K562 (cell line): Measurements from ENCODE around the gene SH3BGRL2. TPM values are rescaled to one million over a fixed set of nuclear protein-coding genes. Genes with fewer than 3 reads are reported as not detected.

Experiments
- ATAC-seq: fragments of 200-7000 bp; cut with Tn5 transposase; 3 replicates; pipeline ENCODE4 v1.9.1; 2020; ENCODE audit warnings: moderate library complexity
- BruUV-seq: library from RNA; stranded (reverse); fragments of 400-500 nt; replicated peaks from 2 replicates; lab custom pipeline; 2021; lab: Mats Ljungman, UMichigan
- CTCF ChIA-PET: fragments of 300-600 bp; formaldehyde crosslinking; extraction: SDS; loops from one replicate; lab custom pipeline; 2021; ENCODE audit warnings: low intra/inter-chr PET ratio; lab: Yijun Ruan, JAX
- POLR2A ChIA-PET: fragments of 300-600, 350-650 bp; sonication (Branson Sonifier 250); formaldehyde crosslinking; extraction: SDS; loops from one replicate; lab custom pipeline; 2021; ENCODE audit warnings: antibody characterized with exemption, inconsistent platforms; lab: Yijun Ruan, JAX
- DNase-seq, 4 experiments: peaks; one replicate each; pipeline versions ENCODE4 v3.0.0 to v3.0.0-alpha.2; 2011 to 2018; ENCODE audit warnings: low spot score in 3 of 4, mixed read lengths in 3 of 4; ENCODE audit errors: extremely low read depth in 1 of 4
- FAIRE-seq: peaks from 2 replicates; lab custom pipeline; 2011; peaks lifted over from hg19 to GRCh38; lab: Jason Lieb, UNC
- H2AFZ ChIP-seq: 2 replicates; pipeline ENCODE4 v1.6.0; 2011; ENCODE audit warnings: low read depth, low read length, control low read depth, inconsistent platforms
- H3K27ac ChIP-seq: fragments of 200-600 bp; 3 replicates; pipeline ENCODE4 v1.8.0; 2011; ENCODE audit warnings: low read depth, mild to moderate bottlenecking, control low read depth, inconsistent platforms, low read length, moderate library complexity, mixed read lengths; ENCODE audit errors: extremely low read depth
- H3K27me3 ChIP-seq, 2 experiments: fragments of 300-600 bp in 1 of 2; 2 replicates in 1 of 2; 3 replicates in 1 of 2; pipeline versions ENCODE4 v1.6.0 to v1.8.0; 2011; ENCODE audit warnings: inconsistent platforms in 2 of 2, low read length in 2 of 2, mild to moderate bottlenecking in 1 of 2, mixed read lengths in 1 of 2, moderate library complexity in 1 of 2; ENCODE audit not compliant: control insufficient read depth in 2 of 2, insufficient read depth in 2 of 2
- H3K36me3 ChIP-seq: fragments of 300-600 bp; 3 replicates; pipeline ENCODE4 v1.8.0; 2011; ENCODE audit warnings: mild to moderate bottlenecking, low read length, inconsistent platforms; ENCODE audit not compliant: control insufficient read depth, insufficient read depth
- H3K4me1 ChIP-seq, 2 experiments: fragments of 200-600 bp in 1 of 2; replicated peaks in 1 of 2; 2 replicates in 1 of 2; 3 replicates in 1 of 2; pipeline versions ENCODE4 v1.5.1 to v1.8.0; 2011; ENCODE audit warnings: inconsistent platforms in 2 of 2, low read length in 2 of 2, mild to moderate bottlenecking in 1 of 2, mixed read lengths in 1 of 2, moderate library complexity in 1 of 2; ENCODE audit not compliant: control insufficient read depth in 2 of 2, insufficient read depth in 2 of 2
- H3K4me2 ChIP-seq: 2 replicates; pipeline ENCODE4 v1.6.1; 2011; ENCODE audit warnings: low read length, control low read depth, inconsistent platforms, mixed read lengths; ENCODE audit not compliant: insufficient read depth
- H3K4me3 ChIP-seq: fragments of 200-600 bp; sonication (generic), shearing (Covaris generic); 2 replicates; pipeline ENCODE4 v1.5.1; 2016; ENCODE audit warnings: control low read depth, inconsistent platforms
- H3K79me2 ChIP-seq: fragments of 200-600 bp; 3 replicates; pipeline ENCODE4 v1.8.0; 2011; ENCODE audit warnings: low read length, inconsistent platforms; ENCODE audit not compliant: control insufficient read depth, insufficient read depth
- H3K9ac ChIP-seq, 2 experiments: 2 replicates each; pipeline versions ENCODE4 v1.6.0 to v1.6.1; 2011; ENCODE audit warnings: low read depth in 2 of 2, low read length in 2 of 2, control low read depth in 1 of 2, inconsistent platforms in 1 of 2, mild to moderate bottlenecking in 1 of 2, mixed read lengths in 1 of 2; ENCODE audit not compliant: insufficient read depth in 1 of 2
- H3K9me1 ChIP-seq: one replicate; pipeline ENCODE4 v1.6.0; 2011; ENCODE audit warnings: inconsistent platforms, mild to moderate bottlenecking, low read length, moderate library complexity; ENCODE audit not compliant: control insufficient read depth, insufficient read depth
- H3K9me3 ChIP-seq: replicated peaks from 2 replicates; pipeline ENCODE4 v1.5.1; 2011; ENCODE audit warnings: low read depth, low read length, inconsistent platforms; ENCODE audit not compliant: control insufficient read depth, insufficient read depth
- H4K20me1 ChIP-seq: replicated peaks from 2 replicates; pipeline ENCODE4 v1.6.1; 2011; ENCODE audit warnings: low read length, inconsistent platforms, mixed read lengths; ENCODE audit not compliant: control insufficient read depth, insufficient read depth
- ARID2 ChIP-seq: fragments of 450-650 bp; IDR thresholded peaks from 2 replicates; pipeline ENCODE4 v1.6.1; 2017; ENCODE audit warnings: antibody characterized with exemption, mild to moderate bottlenecking
- FOXJ2 ChIP-seq: fragments of 200-800 bp; sonication (Bioruptor generic); IDR thresholded peaks from 2 replicates; pipeline ENCODE4 v1.6.1; 2016; ENCODE audit warnings: missing genetic modification characterization, missing compliant biosample characterization
- FOXK2 ChIP-seq, 2 experiments: fragments of 450-650 bp; IDR thresholded peaks in 1 of 2; conservative IDR thresholded peaks in 1 of 2; 2 replicates each; pipeline ENCODE4 v1.6.1; 2016; ENCODE audit warnings: low read depth in 2 of 2, mild to moderate bottlenecking in 1 of 2
- MAFF ChIP-seq: IDR thresholded peaks from 2 replicates; pipeline ENCODE4 v1.6.1; 2012; ENCODE audit warnings: low read length, improper control_type of control experiment
- RAD51 ChIP-seq: fragments of 450-650 bp; IDR thresholded peaks from 2 replicates; pipeline ENCODE4 v1.7.1; 2016; ENCODE audit warnings: low read depth, mild to moderate bottlenecking, borderline replicate concordance
- RBM15 ChIP-seq: fragments of 200-400 bp; formaldehyde crosslinking; IDR thresholded peaks from 2 replicates; pipeline ENCODE4 v1.6.1; 2018; ENCODE audit warnings: mild to moderate bottlenecking, low read length, moderate library complexity; ENCODE audit not compliant: insufficient read depth
- RFX1 ChIP-seq: fragments of 450-650 bp; IDR thresholded peaks from 2 replicates; pipeline ENCODE4 v1.6.1; 2016; ENCODE audit warnings: mild to moderate bottlenecking, moderate library complexity
- SIN3B ChIP-seq: fragments of 450-650 bp; IDR thresholded peaks from 2 replicates; pipeline ENCODE4 v1.6.1; 2017; ENCODE audit warnings: low read depth, mild to moderate bottlenecking, moderate library complexity
- ZNF224 ChIP-seq: sonication (generic); formaldehyde crosslinking; IDR thresholded peaks from 2 replicates; pipeline ENCODE4 v1.8.0; 2022; ENCODE audit warnings: mild to moderate bottlenecking, missing genetic modification reagents
- ZNF696 ChIP-seq: fragments of 250-450 bp; sonication (Bioruptor Pico); conservative IDR thresholded peaks from 2 replicates; pipeline ENCODE4 v1.4.0; 2020; ENCODE audit warnings: mild to moderate bottlenecking, moderate library complexity
- WGBS: fragments of 100-300 bp; shearing (Covaris generic); methylation state at CpG from one replicate; pipeline ENCODE4 v1.1.6; 2016; ENCODE audit warnings: low coverage, mixed read lengths; ENCODE audit not compliant: insufficient coverage; ENCODE audit errors: missing lambda C conversion rate; 5-methylcytosine and 5-hydroxymethylcytosine counted together
- in situ Hi-C: fragments of 300-500 bp; cut with MboI; formaldehyde crosslinking; loops from 4 replicates; pipeline ENCODE4 v1.15.0; 2018; ENCODE audit warnings: inconsistent platforms, mixed read lengths
- intact Hi-C: fragments of 100-400 bp; cut with micrococcal nuclease; formaldehyde crosslinking; loops from 2 replicates; pipeline ENCODE4 v1.14.2; 2022
- polyA plus RNA-seq, 8 experiments: library from polyadenylated mRNA; depleted of rRNA in 4 of 8; stranded (reverse) in 5 of 8; unstranded in 3 of 8; fragments of >200 nt; fragmentation: Nextera tagmentation in 2 of 8; fragmentation: Illumina TruSeq in 1 of 8; extraction: Ambion mirVana in 2 of 8; extraction: Trizol in 1 of 8; gene quantifications; 2 replicates each; pipeline versions ENCODE4 v1.2.1 to v1.2.3, GENCODE V29; 2011 to 2014; ENCODE audit warnings: inconsistent platforms in 1 of 8, missing spikeins in 1 of 8
- total RNA-seq, 7 experiments: library from RNA; depleted of rRNA in 6 of 7; stranded (reverse); fragments of >200 nt in 6 of 7; fragmentation: Illumina TruSeq in 2 of 7; extraction: Trizol in 2 of 7; gene quantifications; 2 replicates each; pipeline versions ENCODE4 v1.2.1 to v1.2.3, GENCODE V29; 2011 to 2021; ENCODE audit warnings: low replicate concordance in 1 of 7
- TF ChIP-seq, protein P1 (sequence below), 2 experiments: fragments of 450-650 bp; conservative IDR thresholded peaks; 2 replicates each; pipeline ENCODE4 v1.6.1; 2017; ENCODE audit warnings: mild to moderate bottlenecking in 2 of 2, moderate library complexity in 2 of 2
- TF ChIP-seq, protein P2 (sequence below), 2 experiments: fragments of 450-650 bp; IDR thresholded peaks; 2 replicates each; pipeline ENCODE4 v1.6.1; 2016
- TF ChIP-seq, protein P3 (sequence below): fragments of 250-450 bp; sonication (Bioruptor Pico); IDR thresholded peaks from 2 replicates; pipeline ENCODE4 v1.8.0; 2021; ENCODE audit warnings: moderate library complexity, mild to moderate bottlenecking, inconsistent platforms

Gene SH3BGRL2
- total and polyA plus RNA-seq, 9 of the 15 experiments (the other 6 are each of a cell fraction or from before 2014, with no cell fraction given), result 4.4 to 12.1 (median 7.3) TPM

DNA sequence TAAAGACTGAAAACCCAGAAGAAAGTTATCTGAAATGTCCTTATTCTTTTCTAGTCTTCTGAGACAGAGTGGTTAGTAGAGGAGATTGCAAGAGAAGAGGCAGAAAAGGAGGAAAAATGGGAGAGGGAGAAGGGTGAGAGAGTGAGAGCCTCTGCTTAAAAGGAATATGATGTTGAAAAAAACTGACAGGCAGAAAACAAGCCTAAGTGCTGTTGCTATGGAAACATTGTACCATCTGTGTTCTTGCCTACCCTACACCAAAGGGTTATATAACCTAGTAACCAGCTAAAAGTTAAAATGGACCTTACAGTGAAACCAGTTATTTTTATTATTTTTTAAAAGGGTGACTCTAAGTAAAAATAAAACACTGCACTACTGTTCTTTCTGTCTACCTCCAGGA lies 28.3 kb upstream of the SH3BGRL2 start:
- no TSS peak for BruUV-seq
- H3K4me1 ChIP-seq, result peaks cover 5 to 40% of the 10 kb centered on the region in 2 experiments
- H3K9me1 ChIP-seq, result no peaks in the 10 kb centered on the region
- intact Hi-C loops, result loop anchor here (5.0 kb wide), 1 partner anchor 66 kb away; the partner anchor contains the start of gene LCA5
- no peak overlapping the region for H3K27ac ChIP-seq
- CTCF ChIA-PET, result no interaction called here
- H3K4me2 ChIP-seq, result no peak overlapping the region
- H3K79me2 ChIP-seq, result no peaks in the 10 kb centered on the region
- H4K20me1 ChIP-seq, result no peaks in the 10 kb centered on the region
- ATAC-seq, result no peak
- no peak overlapping the region for H3K9ac ChIP-seq
- POLR2A ChIA-PET, result interaction anchor here (0.7 kb wide), 1 partner anchor 391 kb away, joined by 3 read pairs; no protein-coding TSS in a partner anchor
- TF ChIP-seq FOXJ2 (tag) (0 out of 2 replicates have a peak, but pooled peaks have one; percentile 21), RFX1 (peak; percentile 82), RAD51 (no peak)
- no peaks in the 10 kb centered on the region for H3K36me3 ChIP-seq
- DNase-seq, result no peak
- no peaks in the 10 kb centered on the region for H3K27me3 ChIP-seq
- H3K4me3 ChIP-seq, result no peak overlapping the region
- no peak for FAIRE-seq
- in situ Hi-C loops, result no loop called here
- no peaks in the 10 kb centered on the region for H3K9me3 ChIP-seq
- no peak overlapping the region for H2AFZ ChIP-seq

DNA sequence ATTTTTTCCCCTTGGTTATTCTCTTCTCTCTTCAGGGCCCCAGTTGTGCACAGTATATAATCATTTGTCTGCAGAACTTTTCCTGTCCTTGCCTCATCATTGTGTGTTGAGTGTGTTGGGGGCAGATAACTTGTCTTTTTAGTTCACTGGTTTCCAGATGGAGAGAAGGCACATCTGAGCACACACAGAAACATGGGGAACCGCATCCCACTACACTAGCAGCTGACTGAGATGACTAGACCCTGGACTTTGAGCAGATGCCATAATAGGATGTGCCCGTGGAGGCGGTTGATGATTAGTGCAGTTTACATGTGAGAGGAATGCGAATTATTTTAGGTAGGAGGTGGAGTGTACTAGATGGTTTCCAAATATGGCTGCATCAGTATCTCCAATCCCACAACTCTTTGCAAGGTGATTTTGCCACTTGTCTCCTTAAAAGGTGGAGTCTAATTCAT lies 26.5 kb upstream of the SH3BGRL2 start:
- H2AFZ ChIP-seq, result peak overlapping the region; percentile 71
- DNase-seq (peak; percentile 65 to 87 (median 71)), FAIRE-seq (peak; percentile 95), ATAC-seq (peak; percentile 78)
- H3K27ac ChIP-seq, result peak overlapping the region; percentile 66
- H3K36me3 ChIP-seq, result no peaks in the 10 kb centered on the region
- intact Hi-C loops, result loop anchor here (2.0 to 5.0 kb wide), 2 partner anchors 67 to 70 kb away; partner anchors contain the start of gene LCA5
- in situ Hi-C loops, result no loop called here
- H3K4me1 ChIP-seq, result peaks cover 5 to 48% of the 10 kb centered on the region in 2 experiments
- ChIA-PET CTCF (no interaction called here), POLR2A (interaction anchor here (0.6 to 1.7 kb wide), 4 partner anchors 8 to 29 kb away, joined by 3 to 4 read pairs (median 4); no protein-coding TSS in a partner anchor)
- no peaks in the 10 kb centered on the region for H3K79me2 ChIP-seq
- 0 out of 4 replicates have a peak overlapping the region, but pooled peaks of 1 of the 2 experiments have one; percentile 12 for H3K9ac ChIP-seq
- no peak overlapping the region for H3K4me3 ChIP-seq
- 11% methylated on average over 4 of the region's 4 CpGs for WGBS
- BruUV-seq, result no TSS peak
- no peaks in the 10 kb centered on the region for H4K20me1 ChIP-seq
- no peaks in the 10 kb centered on the region for H3K27me3 ChIP-seq
- no peaks in the 10 kb centered on the region for H3K9me3 ChIP-seq
- no peaks in the 10 kb centered on the region for H3K9me1 ChIP-seq
- peak overlapping the region; percentile 67 for H3K4me2 ChIP-seq
- TF ChIP-seq ZNF224, result no peak
- peak; percentile 57 to 60; a peak in 3 of 4 replicates for TF ChIP-seq FOXK2 (conservative IDR thresholded peaks at IDR 0.05 in 1 of 2, IDR thresholded peaks at IDR 0.05 in 1 of 2; ENCODE audit: low read depth in 2 of 2)
- TF ChIP-seq RBM15, result no peak
- no peak for TF ChIP-seq SIN3B
- TF ChIP-seq, protein P1, sequence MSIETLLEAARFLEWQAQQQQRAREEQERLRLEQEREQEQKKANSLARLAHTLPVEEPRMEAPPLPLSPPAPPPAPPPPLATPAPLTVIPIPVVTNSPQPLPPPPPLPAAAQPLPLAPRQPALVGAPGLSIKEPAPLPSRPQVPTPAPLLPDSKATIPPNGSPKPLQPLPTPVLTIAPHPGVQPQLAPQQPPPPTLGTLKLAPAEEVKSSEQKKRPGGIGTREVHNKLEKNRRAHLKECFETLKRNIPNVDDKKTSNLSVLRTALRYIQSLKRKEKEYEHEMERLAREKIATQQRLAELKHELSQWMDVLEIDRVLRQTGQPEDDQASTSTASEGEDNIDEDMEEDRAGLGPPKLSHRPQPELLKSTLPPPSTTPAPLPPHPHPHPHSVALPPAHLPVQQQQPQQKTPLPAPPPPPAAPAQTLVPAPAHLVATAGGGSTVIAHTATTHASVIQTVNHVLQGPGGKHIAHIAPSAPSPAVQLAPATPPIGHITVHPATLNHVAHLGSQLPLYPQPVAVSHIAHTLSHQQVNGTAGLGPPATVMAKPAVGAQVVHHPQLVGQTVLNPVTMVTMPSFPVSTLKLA (conservative IDR thresholded peaks at IDR 0.05), result 0 out of 4 replicates have a peak, but pooled peaks of 1 of the 2 experiments have one; percentile 39
- TF ChIP-seq MAFF, result peak; percentile 64
- TF ChIP-seq, protein P2, sequence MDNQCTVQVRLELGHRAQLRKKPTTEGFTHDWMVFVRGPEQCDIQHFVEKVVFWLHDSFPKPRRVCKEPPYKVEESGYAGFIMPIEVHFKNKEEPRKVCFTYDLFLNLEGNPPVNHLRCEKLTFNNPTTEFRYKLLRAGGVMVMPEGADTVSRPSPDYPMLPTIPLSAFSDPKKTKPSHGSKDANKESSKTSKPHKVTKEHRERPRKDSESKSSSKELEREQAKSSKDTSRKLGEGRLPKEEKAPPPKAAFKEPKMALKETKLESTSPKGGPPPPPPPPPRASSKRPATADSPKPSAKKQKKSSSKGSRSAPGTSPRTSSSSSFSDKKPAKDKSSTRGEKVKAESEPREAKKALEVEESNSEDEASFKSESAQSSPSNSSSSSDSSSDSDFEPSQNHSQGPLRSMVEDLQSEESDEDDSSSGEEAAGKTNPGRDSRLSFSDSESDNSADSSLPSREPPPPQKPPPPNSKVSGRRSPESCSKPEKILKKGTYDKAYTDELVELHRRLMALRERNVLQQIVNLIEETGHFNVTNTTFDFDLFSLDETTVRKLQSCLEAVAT (IDR thresholded peaks at IDR 0.05), result no peak
- no peak for TF ChIP-seq ZNF696
- TF ChIP-seq, protein P3, sequence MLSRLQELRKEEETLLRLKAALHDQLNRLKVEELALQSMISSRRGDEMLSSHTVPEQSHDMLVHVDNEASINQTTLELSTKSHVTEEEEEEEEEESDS (CRISPR knock-in tag), result no peak
- TF ChIP-seq ARID2, result no peak
